ENCODE data around the gene RTN4R. TPM values are rescaled to one million over a fixed set of nuclear protein-coding genes. Genes with fewer than 3 reads are reported as not detected.
A peak's percentile ranks its signal among the peaks of the same experiment; 100 is the strongest.
"Not testable (repeated sequence)": the region's sequence is repeated elsewhere in the genome, so short reads cannot be mapped to it uniquely, and the experiment has no call there.

The RTN4R gene
- total RNA-seq = 1 to 10 TPM; 1.4 to 1.8 TPM
- long read RNA-seq, partial matches to known transcripts = 0 of 1 reads
- long read RNA-seq, other reads (novel, unspliced or antisense) = 0 of 1 reads

DNA sequence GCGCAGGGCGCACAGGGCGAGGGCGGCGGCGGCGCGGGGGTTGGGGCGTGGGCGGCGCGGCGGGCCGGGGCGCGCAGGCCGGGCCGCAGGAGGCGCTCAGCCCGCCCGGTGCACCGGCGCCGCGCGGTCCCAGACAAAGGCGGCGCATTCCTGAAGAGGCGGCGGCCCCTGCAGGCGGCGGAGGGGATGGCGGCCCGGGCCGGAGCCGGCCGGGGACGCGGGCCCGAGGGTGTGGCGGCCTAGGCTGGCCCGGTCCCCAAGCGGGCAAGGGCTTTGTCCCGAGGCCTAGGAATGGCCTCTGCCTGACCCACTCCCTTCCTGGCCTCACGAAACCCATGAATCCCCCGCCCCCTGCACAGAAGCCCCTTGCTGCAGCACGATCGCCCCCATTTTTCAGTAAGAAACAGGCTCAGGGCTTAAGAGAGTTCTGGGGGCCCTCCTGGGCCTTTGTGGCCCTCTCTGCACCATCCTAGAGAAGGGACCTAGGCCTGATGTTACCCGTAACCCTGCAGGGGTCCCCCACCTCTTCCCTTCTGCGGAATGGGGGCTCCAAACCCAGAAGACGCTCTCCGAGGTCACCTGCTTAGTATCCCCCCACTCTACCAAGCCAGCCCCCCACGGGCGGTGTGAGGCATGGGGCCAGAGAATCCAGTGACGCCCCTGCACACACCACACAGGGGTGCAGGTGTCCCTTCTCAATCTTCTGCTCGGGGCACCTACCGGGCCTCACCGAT is at the start of gene RTN4R:
Gene RTN4R, minus strand, starts transcription at position 40 of the 734 bp plus-strand sequence. CDS start 226 bp downstream, outside the sequence.
- DNase-seq (peak; percentile 70), ATAC-seq (peak; percentile 83 to 88)
- intact Hi-C loops (cut with DNase I) = loop anchor here (5.0 to 10.0 kb wide), 2 partner anchors 64 to 111 kb away; no protein-coding TSS in a partner anchor

DNA sequence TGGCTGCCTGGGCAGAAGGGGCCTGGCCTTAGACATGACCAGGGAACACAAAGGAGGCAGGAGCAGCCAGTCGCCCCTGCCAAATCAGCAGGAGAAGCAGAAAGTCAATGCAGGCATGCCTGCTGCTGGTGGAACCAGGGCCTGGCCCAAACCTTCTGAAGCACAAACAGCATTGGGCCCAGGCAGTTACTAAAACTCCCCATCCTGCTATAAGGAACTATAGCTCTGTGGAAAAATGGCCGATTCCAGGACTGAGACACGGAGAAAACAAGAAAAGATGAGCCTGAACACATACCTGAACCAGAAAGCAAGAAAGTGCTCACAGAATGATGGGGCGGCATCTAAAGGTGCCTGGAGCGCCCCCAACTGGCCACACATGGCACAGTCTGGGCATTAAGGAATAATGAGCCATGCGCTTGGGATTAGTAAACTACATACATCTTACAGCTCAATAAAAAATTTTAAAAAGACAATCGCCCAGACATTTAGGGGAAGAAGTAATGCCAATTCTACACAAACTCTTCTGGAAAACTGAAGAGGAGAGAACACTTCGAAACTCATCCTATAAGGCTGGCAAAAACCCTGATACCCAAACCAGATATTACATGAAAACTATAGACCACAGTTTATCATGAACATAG is 49.4 kb upstream of the RTN4R start:
- DNase-seq; ATAC-seq; intact Hi-C loops (cut with DNase I): not testable (repeated sequence)

DNA sequence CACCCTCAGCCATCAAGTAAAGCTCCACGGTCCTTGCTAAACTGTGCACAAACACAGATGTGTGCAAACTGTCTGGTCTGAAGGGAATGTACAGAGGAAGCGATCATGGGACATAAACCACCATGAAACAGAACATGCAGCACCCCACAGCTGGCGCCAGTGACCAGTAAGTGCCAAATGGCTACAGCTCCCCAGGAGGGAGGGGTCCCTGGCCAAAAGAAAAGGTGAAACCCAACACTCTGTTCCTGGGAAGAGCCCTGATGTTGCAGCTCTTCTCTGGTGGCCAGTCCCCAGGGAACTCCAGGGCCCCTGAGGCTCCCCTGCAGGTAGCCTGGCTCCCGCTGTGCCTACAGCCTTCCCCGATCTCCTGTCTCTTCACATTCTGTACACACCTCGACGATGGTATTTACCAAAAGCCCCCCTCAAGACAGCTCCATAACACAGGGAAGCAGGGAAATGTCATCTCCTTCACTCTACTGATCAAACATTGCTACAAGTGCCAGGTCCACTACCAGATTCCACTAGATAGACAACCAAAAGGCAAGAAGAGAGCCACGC is 48.8 kb upstream of the RTN4R start:
- no peak for ATAC-seq
- DNase-seq = no peak
- intact Hi-C loops (cut with DNase I) = no loop called here

GRCh38 chr22:20316217-20316843 is 48.2 kb upstream of the RTN4R start:
- ATAC-seq (no peak), DNase-seq (no peak)
- intact Hi-C loops (cut with DNase I) = no loop called here

DNA sequence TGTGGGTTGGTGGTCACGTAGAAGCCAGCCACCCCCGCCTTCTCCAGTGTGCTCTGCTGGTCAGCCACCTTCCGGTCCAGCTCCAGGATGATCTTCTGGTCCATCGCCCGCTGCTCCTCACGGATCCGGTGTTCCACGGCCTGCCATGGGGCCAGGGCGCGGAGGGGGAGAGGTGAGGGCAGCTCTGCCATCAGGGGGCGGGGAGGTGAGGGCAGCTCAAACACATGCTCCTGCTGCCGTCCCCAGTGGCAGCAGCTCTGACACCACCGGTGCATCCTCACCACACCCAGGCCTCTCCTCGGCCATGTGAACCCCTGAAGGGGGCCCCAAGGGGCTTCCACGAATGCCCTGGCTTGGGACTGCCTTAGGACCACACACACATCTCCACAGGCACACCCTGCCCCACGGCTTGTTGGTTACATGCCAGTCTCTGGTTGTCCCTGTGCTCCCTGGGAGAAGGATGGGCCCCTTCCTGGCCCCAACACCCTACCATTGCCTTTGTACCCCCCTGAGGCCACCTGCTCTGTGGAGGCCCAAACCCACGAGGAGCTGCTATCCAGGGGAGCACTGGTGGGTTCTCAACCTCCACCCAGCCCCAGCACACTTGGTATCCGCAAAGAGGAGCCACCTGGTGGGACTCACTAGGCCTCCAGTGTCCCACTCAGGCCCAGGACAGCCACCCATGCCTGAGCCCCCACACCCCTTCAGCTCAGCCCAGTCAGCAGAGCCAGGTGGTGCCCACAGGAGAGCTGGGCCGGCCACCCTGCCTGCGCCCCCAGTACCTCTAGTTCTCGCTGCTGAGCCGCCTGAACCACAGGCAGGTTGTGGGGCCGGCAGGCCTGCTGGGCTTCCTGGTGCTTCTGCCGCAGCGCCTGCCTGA is 47.5 kb upstream of the RTN4R start:
- DNase-seq = no peak
- no peak for ATAC-seq
- intact Hi-C loops (cut with DNase I) = no loop called here

DNA sequence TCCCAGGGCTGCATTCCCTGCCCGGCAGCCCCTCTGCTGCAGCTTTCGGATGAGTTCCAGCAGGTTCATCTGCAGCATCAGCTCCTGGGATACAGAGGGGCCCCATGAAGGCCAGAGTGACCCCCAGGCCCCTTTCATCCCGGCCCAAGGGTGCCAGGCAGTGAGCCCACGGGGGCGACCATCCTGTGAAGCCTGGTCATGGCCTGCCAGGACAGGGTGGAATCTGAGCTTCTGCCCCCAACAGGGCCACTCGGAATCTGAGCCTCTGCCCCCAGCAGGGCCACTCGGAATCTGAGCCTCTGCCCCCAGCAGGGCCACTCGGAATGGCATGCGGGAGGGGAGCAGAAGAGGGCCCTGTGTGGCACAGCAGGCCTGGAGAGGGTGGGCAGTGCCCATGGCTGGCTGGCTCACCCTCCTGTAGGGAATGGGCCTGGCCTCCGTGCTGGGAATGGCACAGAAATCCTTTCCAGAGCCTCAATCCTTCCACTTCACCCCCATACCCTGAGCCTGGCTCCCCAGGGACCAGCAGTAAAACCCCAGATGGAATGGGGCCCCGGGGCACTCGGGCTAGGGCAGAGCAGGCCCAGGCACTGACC is 46.7 kb upstream of the RTN4R start:
- DNase-seq; intact Hi-C loops (cut with DNase I); ATAC-seq: not testable (repeated sequence)

DNA sequence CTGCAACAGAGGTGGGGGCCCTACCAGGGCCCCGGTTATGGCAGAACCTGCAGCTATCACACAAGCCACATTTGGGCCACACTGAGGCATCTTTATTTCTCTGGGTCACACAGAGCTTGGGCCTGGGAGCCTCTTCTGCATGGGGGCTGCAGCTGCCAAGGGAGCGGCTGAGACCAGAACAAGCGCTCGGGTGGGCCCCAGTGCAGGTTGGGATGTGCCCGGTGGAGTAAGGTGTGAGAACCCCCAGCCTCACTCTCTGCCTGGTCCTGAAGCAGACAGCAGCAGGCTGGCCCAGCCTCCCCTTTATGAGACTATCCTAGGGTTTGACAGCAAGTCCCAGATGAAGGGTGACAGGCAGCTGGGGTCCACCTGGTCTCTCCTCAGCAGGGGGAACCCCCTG is 46.1 kb upstream of the RTN4R start:
- ATAC-seq; intact Hi-C loops (cut with DNase I); DNase-seq: not testable (repeated sequence)

- intact Hi-C loops (cut with DNase I); ATAC-seq: not testable (repeated sequence)
These were observed 45.4 kb upstream of the RTN4R start for GRCh38 chr22:20313306-20314077.

GRCh38 chr22:20312396-20313191 is 44.5 kb upstream of the RTN4R start:
- DNase-seq = peak; percentile 3
- ATAC-seq = no peak
- intact Hi-C loops (cut with DNase I) = no loop called here

More at GRCh38 chr22:20313306-20314077, 45.4 kb upstream of the RTN4R start:
- not testable (repeated sequence) for DNase-seq

- ATAC-seq; intact Hi-C loops (cut with DNase I): not testable (repeated sequence)
- peak; percentile 10 for DNase-seq
These were observed 43.3 kb upstream of the RTN4R start for GRCh38 chr22:20311249-20312062.

GRCh38 chr22:20310773-20311172 is 42.7 kb upstream of the RTN4R start:
- intact Hi-C loops (cut with DNase I); ATAC-seq: not testable (repeated sequence)
- peak; percentile 16 for DNase-seq

GRCh38 chr22:20310180-20310579 is 42.1 kb upstream of the RTN4R start:
- intact Hi-C loops (cut with DNase I); DNase-seq; ATAC-seq: not testable (repeated sequence)

DNA sequence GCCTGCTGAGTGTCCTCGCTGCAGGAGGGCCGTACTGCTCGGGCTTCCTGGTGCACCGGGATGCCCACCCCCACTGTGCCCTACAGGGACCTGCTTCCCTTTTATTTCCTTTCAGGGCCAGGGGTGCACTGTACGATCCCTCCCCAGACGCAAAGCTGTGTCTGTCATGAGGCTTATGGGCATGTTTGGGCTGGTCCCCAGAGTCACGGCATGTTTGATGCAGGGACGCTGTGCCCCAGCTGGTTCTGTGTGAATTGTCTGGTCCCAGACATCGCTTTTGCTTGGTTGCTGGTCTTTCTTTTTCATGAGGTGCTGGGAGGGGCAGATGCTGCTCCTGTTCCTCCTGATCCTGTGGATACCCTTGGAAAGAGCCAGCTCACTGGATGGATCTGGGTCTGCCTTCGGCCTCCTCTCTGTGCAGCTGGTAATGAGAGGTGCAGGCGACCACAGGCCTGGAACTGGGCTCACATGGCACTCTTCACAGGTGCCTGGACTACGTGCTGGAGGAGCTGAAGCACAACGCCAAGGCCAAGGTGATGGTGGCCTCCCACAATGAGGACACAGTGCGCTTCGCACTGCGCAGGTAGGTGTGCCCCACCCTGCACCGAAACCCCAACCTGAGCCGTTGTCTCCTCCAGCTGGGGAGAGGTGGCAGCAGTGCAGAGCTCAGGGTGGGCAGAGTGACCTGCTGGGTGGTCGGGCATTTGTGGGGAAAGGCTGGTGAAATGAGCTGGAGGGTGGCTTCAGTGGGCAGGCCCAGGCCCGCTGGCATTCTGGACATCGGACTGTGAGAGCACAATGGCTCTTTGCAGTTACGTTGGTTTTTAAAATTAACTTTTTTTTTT is 40.9 kb upstream of the RTN4R start:
- peak; percentile 12 for DNase-seq
- ATAC-seq; intact Hi-C loops (cut with DNase I): not testable (repeated sequence)

DNA sequence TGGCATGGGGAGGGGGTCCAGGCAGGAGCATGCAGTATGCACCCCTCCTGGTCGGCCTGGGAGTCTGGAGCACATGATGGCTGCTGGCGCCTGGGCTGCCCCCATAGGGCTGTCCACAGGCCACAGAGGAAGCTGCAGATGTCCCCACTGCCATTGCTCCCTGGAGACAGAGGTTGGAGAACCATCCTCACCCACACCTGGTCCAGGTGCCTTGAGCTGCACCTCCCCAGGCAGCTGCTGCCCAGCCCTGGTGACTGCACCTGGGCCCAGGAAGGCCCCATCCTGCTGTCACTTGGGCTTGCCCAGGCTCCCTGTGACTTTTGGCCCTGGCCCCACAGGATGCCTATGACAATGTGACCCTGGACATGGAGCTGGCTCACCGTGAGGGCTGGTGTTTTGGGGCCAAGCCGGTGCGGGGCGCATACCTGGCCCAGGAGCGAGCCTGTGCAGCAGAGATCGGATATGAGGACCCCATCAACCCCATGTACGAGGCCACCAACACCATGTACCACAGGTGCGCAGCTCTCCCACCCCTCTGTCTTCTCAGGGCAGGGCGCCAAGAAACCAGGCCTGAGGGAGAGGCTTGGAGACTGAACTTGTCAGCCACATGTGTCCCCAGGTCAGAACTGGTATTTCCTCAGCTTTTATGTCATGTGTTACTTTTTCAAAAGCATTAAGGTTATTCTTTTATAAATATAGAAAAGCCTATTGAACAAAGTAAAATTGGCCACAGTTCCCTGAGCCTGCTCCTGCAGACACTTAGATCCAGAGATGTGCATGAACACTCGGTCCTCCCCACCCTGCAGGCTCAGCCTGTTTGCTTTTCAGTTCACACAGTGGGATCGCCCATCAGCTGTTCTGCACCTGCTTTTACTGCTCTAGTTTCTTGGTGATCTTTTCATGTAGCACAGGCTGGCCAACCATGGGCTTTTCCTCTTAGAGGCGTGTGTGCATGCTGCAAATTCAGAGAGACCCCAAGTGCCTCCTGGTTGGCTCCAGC is 39.6 kb upstream of the RTN4R start:
- ATAC-seq; DNase-seq; intact Hi-C loops (cut with DNase I): not testable (repeated sequence)

Data from left cardiac atrium (tissue), 4 donors.